Measurements from ENCODE around the gene OR10AD1. TPM values are rescaled to one million over a fixed set of nuclear protein-coding genes. Genes with fewer than 3 reads are reported as not detected.

OR10AD1 gene
- total and polyA plus RNA-seq, 9 of the 15 experiments (the other 6 are each of a cell fraction or from before 2014, with no cell fraction given) = not detected

DNA sequence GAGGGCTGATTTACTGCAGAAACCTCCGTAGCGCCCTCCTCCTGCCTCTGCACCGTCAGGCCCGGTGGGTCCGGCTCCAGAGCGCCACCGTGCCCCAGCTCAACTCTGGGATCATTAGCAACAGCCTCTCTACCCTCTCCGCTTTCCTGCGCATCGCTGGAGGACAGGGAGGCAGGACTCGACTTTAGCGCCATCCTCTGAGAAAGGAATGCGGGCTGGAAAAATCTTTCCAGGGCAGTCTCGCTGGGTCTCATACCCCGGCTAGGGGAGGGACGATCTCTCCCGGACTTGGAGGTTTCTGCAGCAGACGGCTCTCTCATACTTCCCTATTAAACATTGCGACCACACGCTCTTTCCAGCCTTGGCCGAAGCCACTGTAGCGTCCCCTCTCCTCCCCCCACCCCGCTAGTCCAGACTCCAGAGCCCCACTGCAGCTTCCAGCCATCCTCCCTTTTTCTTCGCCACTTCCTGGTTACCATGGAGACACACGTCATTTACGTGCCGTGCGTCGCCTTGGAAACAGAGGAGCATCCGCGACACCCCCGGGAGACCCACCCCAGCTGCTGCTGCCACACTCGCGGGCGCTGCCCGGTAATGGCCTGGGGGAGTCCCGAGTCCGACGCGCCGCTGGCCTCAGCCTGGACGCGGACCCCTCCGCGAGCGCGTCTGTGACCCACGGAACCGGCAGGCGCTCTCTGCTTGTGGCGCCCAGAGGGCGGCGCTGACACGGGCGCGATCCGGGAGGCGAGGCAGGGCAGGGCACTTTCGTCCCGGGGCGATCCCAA, 19.8 kb downstream of the OR10AD1 start, which contains the start of gene CCDC184 (continued):
- TF ChIP-seq, protein P1, sequence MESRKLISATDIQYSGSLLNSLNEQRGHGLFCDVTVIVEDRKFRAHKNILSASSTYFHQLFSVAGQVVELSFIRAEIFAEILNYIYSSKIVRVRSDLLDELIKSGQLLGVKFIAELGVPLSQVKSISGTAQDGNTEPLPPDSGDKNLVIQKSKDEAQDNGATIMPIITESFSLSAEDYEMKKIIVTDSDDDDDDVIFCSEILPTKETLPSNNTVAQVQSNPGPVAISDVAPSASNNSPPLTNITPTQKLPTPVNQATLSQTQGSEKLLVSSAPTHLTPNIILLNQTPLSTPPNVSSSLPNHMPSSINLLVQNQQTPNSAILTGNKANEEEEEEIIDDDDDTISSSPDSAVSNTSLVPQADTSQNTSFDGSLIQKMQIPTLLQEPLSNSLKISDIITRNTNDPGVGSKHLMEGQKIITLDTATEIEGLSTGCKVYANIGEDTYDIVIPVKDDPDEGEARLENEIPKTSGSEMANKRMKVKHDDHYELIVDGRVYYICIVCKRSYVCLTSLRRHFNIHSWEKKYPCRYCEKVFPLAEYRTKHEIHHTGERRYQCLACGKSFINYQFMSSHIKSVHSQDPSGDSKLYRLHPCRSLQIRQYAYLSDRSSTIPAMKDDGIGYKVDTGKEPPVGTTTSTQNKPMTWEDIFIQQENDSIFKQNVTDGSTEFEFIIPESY (CRISPR knock-in tag; IDR thresholded peaks at IDR 0.05) = no peak
- TF ChIP-seq ZFP1 (CRISPR knock-in tag; IDR thresholded peaks at IDR 0.05) (no peak), SNIP1 (IDR thresholded peaks at IDR 0.05; ENCODE audit: low read depth) (no peak), DNMT1 (IDR thresholded peaks at IDR 0.05) (no peak), ZNF124 (CRISPR knock-in tag; IDR thresholded peaks at IDR 0.05) (no peak), COPS2 (conservative IDR thresholded peaks at IDR 0.05) (no peak), ZKSCAN1 (IDR thresholded peaks at IDR 0.05; ENCODE audit: low read depth, low read length) (no peak), CXXC5 (CRISPR knock-in tag; IDR thresholded peaks at IDR 0.05) (peak; percentile 82), TRIM28 (IDR thresholded peaks at IDR 0.05) (no peak)
- TF ChIP-seq, protein P2, sequence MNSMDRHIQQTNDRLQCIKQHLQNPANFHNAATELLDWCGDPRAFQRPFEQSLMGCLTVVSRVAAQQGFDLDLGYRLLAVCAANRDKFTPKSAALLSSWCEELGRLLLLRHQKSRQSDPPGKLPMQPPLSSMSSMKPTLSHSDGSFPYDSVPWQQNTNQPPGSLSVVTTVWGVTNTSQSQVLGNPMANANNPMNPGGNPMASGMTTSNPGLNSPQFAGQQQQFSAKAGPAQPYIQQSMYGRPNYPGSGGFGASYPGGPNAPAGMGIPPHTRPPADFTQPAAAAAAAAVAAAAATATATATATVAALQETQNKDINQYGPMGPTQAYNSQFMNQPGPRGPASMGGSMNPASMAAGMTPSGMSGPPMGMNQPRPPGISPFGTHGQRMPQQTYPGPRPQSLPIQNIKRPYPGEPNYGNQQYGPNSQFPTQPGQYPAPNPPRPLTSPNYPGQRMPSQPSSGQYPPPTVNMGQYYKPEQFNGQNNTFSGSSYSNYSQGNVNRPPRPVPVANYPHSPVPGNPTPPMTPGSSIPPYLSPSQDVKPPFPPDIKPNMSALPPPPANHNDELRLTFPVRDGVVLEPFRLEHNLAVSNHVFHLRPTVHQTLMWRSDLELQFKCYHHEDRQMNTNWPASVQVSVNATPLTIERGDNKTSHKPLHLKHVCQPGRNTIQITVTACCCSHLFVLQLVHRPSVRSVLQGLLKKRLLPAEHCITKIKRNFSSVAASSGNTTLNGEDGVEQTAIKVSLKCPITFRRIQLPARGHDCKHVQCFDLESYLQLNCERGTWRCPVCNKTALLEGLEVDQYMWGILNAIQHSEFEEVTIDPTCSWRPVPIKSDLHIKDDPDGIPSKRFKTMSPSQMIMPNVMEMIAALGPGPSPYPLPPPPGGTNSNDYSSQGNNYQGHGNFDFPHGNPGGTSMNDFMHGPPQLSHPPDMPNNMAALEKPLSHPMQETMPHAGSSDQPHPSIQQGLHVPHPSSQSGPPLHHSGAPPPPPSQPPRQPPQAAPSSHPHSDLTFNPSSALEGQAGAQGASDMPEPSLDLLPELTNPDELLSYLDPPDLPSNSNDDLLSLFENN (IDR thresholded peaks at IDR 0.05; ENCODE audit: low read depth in 2 of 2, low read length in 2 of 2) = no peak
- TF ChIP-seq, protein P3, sequence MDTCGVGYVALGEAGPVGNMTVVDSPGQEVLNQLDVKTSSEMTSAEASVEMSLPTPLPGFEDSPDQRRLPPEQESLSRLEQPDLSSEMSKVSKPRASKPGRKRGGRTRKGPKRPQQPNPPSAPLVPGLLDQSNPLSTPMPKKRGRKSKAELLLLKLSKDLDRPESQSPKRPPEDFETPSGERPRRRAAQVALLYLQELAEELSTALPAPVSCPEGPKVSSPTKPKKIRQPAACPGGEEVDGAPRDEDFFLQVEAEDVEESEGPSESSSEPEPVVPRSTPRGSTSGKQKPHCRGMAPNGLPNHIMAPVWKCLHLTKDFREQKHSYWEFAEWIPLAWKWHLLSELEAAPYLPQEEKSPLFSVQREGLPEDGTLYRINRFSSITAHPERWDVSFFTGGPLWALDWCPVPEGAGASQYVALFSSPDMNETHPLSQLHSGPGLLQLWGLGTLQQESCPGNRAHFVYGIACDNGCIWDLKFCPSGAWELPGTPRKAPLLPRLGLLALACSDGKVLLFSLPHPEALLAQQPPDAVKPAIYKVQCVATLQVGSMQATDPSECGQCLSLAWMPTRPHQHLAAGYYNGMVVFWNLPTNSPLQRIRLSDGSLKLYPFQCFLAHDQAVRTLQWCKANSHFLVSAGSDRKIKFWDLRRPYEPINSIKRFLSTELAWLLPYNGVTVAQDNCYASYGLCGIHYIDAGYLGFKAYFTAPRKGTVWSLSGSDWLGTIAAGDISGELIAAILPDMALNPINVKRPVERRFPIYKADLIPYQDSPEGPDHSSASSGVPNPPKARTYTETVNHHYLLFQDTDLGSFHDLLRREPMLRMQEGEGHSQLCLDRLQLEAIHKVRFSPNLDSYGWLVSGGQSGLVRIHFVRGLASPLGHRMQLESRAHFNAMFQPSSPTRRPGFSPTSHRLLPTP (IDR thresholded peaks at IDR 0.05; ENCODE audit: borderline replicate concordance, extremely low read depth, insufficient read length) = no peak
- TF ChIP-seq, protein P4, sequence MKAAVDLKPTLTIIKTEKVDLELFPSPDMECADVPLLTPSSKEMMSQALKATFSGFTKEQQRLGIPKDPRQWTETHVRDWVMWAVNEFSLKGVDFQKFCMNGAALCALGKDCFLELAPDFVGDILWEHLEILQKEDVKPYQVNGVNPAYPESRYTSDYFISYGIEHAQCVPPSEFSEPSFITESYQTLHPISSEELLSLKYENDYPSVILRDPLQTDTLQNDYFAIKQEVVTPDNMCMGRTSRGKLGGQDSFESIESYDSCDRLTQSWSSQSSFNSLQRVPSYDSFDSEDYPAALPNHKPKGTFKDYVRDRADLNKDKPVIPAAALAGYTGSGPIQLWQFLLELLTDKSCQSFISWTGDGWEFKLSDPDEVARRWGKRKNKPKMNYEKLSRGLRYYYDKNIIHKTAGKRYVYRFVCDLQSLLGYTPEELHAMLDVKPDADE (conservative IDR thresholded peaks at IDR 0.05; ENCODE audit: control insufficient read depth, low read depth, low read length) = no peak
- TF ChIP-seq, protein P5, sequence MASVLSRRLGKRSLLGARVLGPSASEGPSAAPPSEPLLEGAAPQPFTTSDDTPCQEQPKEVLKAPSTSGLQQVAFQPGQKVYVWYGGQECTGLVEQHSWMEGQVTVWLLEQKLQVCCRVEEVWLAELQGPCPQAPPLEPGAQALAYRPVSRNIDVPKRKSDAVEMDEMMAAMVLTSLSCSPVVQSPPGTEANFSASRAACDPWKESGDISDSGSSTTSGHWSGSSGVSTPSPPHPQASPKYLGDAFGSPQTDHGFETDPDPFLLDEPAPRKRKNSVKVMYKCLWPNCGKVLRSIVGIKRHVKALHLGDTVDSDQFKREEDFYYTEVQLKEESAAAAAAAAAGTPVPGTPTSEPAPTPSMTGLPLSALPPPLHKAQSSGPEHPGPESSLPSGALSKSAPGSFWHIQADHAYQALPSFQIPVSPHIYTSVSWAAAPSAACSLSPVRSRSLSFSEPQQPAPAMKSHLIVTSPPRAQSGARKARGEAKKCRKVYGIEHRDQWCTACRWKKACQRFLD (CRISPR knock-in tag; IDR thresholded peaks at IDR 0.05) = no peak
- TF ChIP-seq, protein P6, sequence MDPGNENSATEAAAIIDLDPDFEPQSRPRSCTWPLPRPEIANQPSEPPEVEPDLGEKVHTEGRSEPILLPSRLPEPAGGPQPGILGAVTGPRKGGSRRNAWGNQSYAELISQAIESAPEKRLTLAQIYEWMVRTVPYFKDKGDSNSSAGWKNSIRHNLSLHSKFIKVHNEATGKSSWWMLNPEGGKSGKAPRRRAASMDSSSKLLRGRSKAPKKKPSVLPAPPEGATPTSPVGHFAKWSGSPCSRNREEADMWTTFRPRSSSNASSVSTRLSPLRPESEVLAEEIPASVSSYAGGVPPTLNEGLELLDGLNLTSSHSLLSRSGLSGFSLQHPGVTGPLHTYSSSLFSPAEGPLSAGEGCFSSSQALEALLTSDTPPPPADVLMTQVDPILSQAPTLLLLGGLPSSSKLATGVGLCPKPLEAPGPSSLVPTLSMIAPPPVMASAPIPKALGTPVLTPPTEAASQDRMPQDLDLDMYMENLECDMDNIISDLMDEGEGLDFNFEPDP (CRISPR knock-in tag; IDR thresholded peaks at IDR 0.05) = no peak

Measured in K562 (cell line).